ENCODE data around the gene TAT. TPM values are rescaled to one million over a fixed set of nuclear protein-coding genes. Genes with fewer than 3 reads are reported as not detected.
A peak's percentile ranks its signal among the peaks of the same experiment; 100 is the strongest.

Gene TAT
- total RNA-seq, 2 donors from 2014 or later = not detected

- no peak for ATAC-seq (replicated peaks in 1 of 2)
- Mint-ChIP-seq H3K36me3 (ENCODE audit: insufficient read depth in 2 of 2) (no peaks in the 10 kb centered on the region), H3K4me3 (no peak overlapping the region), H3K4me1 (ENCODE audit: low read depth) (no peaks in the 10 kb centered on the region), H3K9me3 (no peaks in the 10 kb centered on the region), H3K27me3 (ENCODE audit: low read depth) (peaks cover 12% of the 10 kb centered on the region), H3K27ac (no peak overlapping the region)
- DNase-seq = no peak
Measured at GRCh38 chr16:71555230-71555891, 21.5 kb downstream of the TAT start.

- Mint-ChIP-seq H3K27ac (no peak overlapping the region), H3K4me3 (no peak overlapping the region), H3K36me3 (ENCODE audit: insufficient read depth in 2 of 2) (no peaks in the 10 kb centered on the region), H3K9me3 (no peaks in the 10 kb centered on the region), H3K4me1 (ENCODE audit: low read depth) (no peaks in the 10 kb centered on the region), H3K27me3 (ENCODE audit: low read depth) (peaks cover 8% of the 10 kb centered on the region)
- no peak for DNase-seq
- ATAC-seq (replicated peaks in 1 of 2) = no peak
Measured at GRCh38 chr16:71552698-71553503, 24.0 kb downstream of the TAT start.

- Mint-ChIP-seq H3K27ac (no peak overlapping the region), H3K9me3 (no peaks in the 10 kb centered on the region), H3K4me3 (no peak overlapping the region), H3K4me1 (ENCODE audit: low read depth) (peaks cover 4% of the 10 kb centered on the region), H3K27me3 (ENCODE audit: low read depth) (peaks cover 11% of the 10 kb centered on the region), H3K36me3 (ENCODE audit: insufficient read depth in 2 of 2) (no peaks in the 10 kb centered on the region)
- no peak for ATAC-seq (replicated peaks in 1 of 2)
- no peak for DNase-seq
Measured at GRCh38 chr16:71547168-71547567, 29.7 kb downstream of the TAT start.

GRCh38 chr16:71542377-71542776, 34.5 kb downstream of the TAT start:
- H3K36me3 Mint-ChIP-seq (ENCODE audit: insufficient read depth in 2 of 2) = no peaks in the 10 kb centered on the region
- no peaks in the 10 kb centered on the region for H3K9me3 Mint-ChIP-seq
- no peak overlapping the region for H3K27ac Mint-ChIP-seq
- ATAC-seq (replicated peaks in 1 of 2) (peak; percentile 88 to 92), DNase-seq (peak; percentile 70 to 71)
- peaks cover 9% of the 10 kb centered on the region for H3K27me3 Mint-ChIP-seq (ENCODE audit: low read depth)
- H3K4me1 Mint-ChIP-seq (ENCODE audit: low read depth) = peaks cover 5% of the 10 kb centered on the region
- no peak overlapping the region for H3K4me3 Mint-ChIP-seq

GRCh38 chr16:71537643-71538042, 39.2 kb downstream of the TAT start:
- Mint-ChIP-seq H3K36me3 (ENCODE audit: insufficient read depth in 2 of 2) (no peaks in the 10 kb centered on the region), H3K4me3 (no peak overlapping the region), H3K9me3 (no peaks in the 10 kb centered on the region), H3K27me3 (ENCODE audit: low read depth) (peaks cover 9% of the 10 kb centered on the region), H3K27ac (no peak overlapping the region), H3K4me1 (ENCODE audit: low read depth) (peaks cover 5% of the 10 kb centered on the region)
- peak; percentile 51 to 66 for ATAC-seq (replicated peaks in 1 of 2)
- peak; percentile 25 to 31 for DNase-seq

- Mint-ChIP-seq H3K27ac (no peak overlapping the region), H3K36me3 (ENCODE audit: insufficient read depth in 2 of 2) (no peaks in the 10 kb centered on the region), H3K27me3 (ENCODE audit: low read depth) (peaks cover 4% of the 10 kb centered on the region), H3K9me3 (no peaks in the 10 kb centered on the region), H3K4me3 (no peak overlapping the region), H3K4me1 (ENCODE audit: low read depth) (no peaks in the 10 kb centered on the region)
- ATAC-seq (replicated peaks in 1 of 2) (no peak), DNase-seq (no peak)
Measured at GRCh38 chr16:71536752-71537499, 40.0 kb downstream of the TAT start.

- DNase-seq (no peak), ATAC-seq (replicated peaks in 1 of 2) (no peak)
- H3K4me1 Mint-ChIP-seq (ENCODE audit: low read depth) = no peaks in the 10 kb centered on the region
- no peak overlapping the region for H3K27ac Mint-ChIP-seq
- H3K36me3 Mint-ChIP-seq (ENCODE audit: insufficient read depth in 2 of 2) = no peaks in the 10 kb centered on the region
- no peaks in the 10 kb centered on the region for H3K9me3 Mint-ChIP-seq
- H3K4me3 Mint-ChIP-seq = no peak overlapping the region
- H3K27me3 Mint-ChIP-seq (ENCODE audit: low read depth) = peaks cover 11% of the 10 kb centered on the region
Measured at GRCh38 chr16:71532366-71532765, 44.5 kb downstream of the TAT start.

- no peaks in the 10 kb centered on the region for H3K36me3 Mint-ChIP-seq (ENCODE audit: insufficient read depth in 2 of 2)
- H3K4me1 Mint-ChIP-seq (ENCODE audit: low read depth) = peaks cover 6% of the 10 kb centered on the region
- no peaks in the 10 kb centered on the region for H3K9me3 Mint-ChIP-seq
- no peak overlapping the region for H3K27ac Mint-ChIP-seq
- DNase-seq (no peak), ATAC-seq (replicated peaks in 1 of 2) (no peak)
- peaks cover 24% of the 10 kb centered on the region for H3K27me3 Mint-ChIP-seq (ENCODE audit: low read depth)
- no peak overlapping the region for H3K4me3 Mint-ChIP-seq
Measured at GRCh38 chr16:71528863-71529262, 48.0 kb downstream of the TAT start.

GRCh38 chr16:71528257-71528656, 48.6 kb downstream of the TAT start:
- no peaks in the 10 kb centered on the region for H3K36me3 Mint-ChIP-seq (ENCODE audit: insufficient read depth in 2 of 2)
- peaks cover 24% of the 10 kb centered on the region for H3K27me3 Mint-ChIP-seq (ENCODE audit: low read depth)
- no peak for ATAC-seq (replicated peaks in 1 of 2)
- H3K27ac Mint-ChIP-seq = no peak overlapping the region
- no peak overlapping the region for H3K4me3 Mint-ChIP-seq
- no peak for DNase-seq
- H3K4me1 Mint-ChIP-seq (ENCODE audit: low read depth) = peaks cover 6% of the 10 kb centered on the region
- no peaks in the 10 kb centered on the region for H3K9me3 Mint-ChIP-seq

- peak in 1 of 2 donors; percentile 4 for DNase-seq
- H3K27ac Mint-ChIP-seq = no peak within 1 kb of the TSS
- H3K9me3 Mint-ChIP-seq = no peaks in the 10 kb centered on the region
- no peaks in the 10 kb centered on the region for H3K36me3 Mint-ChIP-seq (ENCODE audit: insufficient read depth in 2 of 2)
- peak in 1 of 2 donors; percentile 25 for ATAC-seq (replicated peaks in 1 of 2)
- H3K27me3 Mint-ChIP-seq (ENCODE audit: low read depth) = peaks cover 24% of the 10 kb centered on the region
- no peak within 1 kb of the TSS for H3K4me3 Mint-ChIP-seq
- H3K4me1 Mint-ChIP-seq (ENCODE audit: low read depth) = peaks cover 6% of the 10 kb centered on the region
Measured at GRCh38 chr16:71526111-71526631, 50.7 kb downstream of the TAT start, which contains the start of gene CHST4. Gene CHST4, plus strand, starts transcription at chr16:71526426. Its CDS starts 10,252 bp downstream, at chr16:71536678.

GRCh38 chr16:71524566-71525553, 52.0 kb downstream of the TAT start:
- H3K27ac Mint-ChIP-seq = no peak overlapping the region
- H3K4me3 Mint-ChIP-seq = no peak overlapping the region
- no peak for DNase-seq
- no peak for ATAC-seq (replicated peaks in 1 of 2)
- no peaks in the 10 kb centered on the region for H3K36me3 Mint-ChIP-seq (ENCODE audit: insufficient read depth in 2 of 2)
- no peaks in the 10 kb centered on the region for H3K9me3 Mint-ChIP-seq
- peaks cover 24% of the 10 kb centered on the region for H3K27me3 Mint-ChIP-seq (ENCODE audit: low read depth)
- peaks cover 6% of the 10 kb centered on the region for H3K4me1 Mint-ChIP-seq (ENCODE audit: low read depth)

GRCh38 chr16:71520550-71520949, 56.3 kb downstream of the TAT start:
- ATAC-seq (replicated peaks in 1 of 2) (no peak), DNase-seq (no peak)
- Mint-ChIP-seq H3K4me3 (no peak overlapping the region), H3K4me1 (ENCODE audit: low read depth) (no peaks in the 10 kb centered on the region), H3K36me3 (ENCODE audit: insufficient read depth in 2 of 2) (no peaks in the 10 kb centered on the region), H3K27me3 (ENCODE audit: low read depth) (peaks cover 4% of the 10 kb centered on the region), H3K9me3 (no peaks in the 10 kb centered on the region), H3K27ac (no peak overlapping the region)
